Measurements from ENCODE around the gene CDC34. TPM values are rescaled to one million over a fixed set of nuclear protein-coding genes. Genes with fewer than 3 reads are reported as not detected.

The CDC34 gene
- total and polyA plus RNA-seq, 5 donors from 2014 or later = 32.2 to 39.2 (median 36.9) TPM

- Mint-ChIP-seq H3K36me3 (no peaks in the 10 kb centered on the region), H3K9me3 (no peaks in the 10 kb centered on the region), H3K4me1 (peaks cover 0 to 26% (median 1%) of the 10 kb centered on the region in 4 donors), H3K27ac (no peak overlapping the region), H3K4me3 (no peak overlapping the region), H3K27me3 (peaks cover 24% of the 10 kb centered on the region)
- DNase-seq (no peak), ATAC-seq (ENCODE audit: low read depth in 2 of 2) (no peak)
- peaks cover 4% of the 10 kb centered on the region for H3K27me3 ChIP-seq (ENCODE audit: control insufficient read depth, insufficient read depth, low read length)
- no peaks in the 10 kb centered on the region for H3K36me3 ChIP-seq (ENCODE audit: control insufficient read depth, insufficient read depth, low read length)
- no peak overlapping the region for H3K27ac ChIP-seq (ENCODE audit: insufficient read depth, low read length, poor library complexity, severe bottlenecking)
- H3K9me3 ChIP-seq (ENCODE audit: control insufficient read depth in 2 of 2, low read length in 2 of 2) = no peaks in the 10 kb centered on the region
- H3K4me3 ChIP-seq (ENCODE audit: low read depth, low read length) = no peak overlapping the region
- H3K4me1 ChIP-seq (ENCODE audit: control insufficient read depth, insufficient read depth, low read length, poor library complexity, severe bottlenecking) = peaks cover 11% of the 10 kb centered on the region
Observed at GRCh38 chr19:495081-495401, 36.5 kb upstream of the CDC34 start.

DNA sequence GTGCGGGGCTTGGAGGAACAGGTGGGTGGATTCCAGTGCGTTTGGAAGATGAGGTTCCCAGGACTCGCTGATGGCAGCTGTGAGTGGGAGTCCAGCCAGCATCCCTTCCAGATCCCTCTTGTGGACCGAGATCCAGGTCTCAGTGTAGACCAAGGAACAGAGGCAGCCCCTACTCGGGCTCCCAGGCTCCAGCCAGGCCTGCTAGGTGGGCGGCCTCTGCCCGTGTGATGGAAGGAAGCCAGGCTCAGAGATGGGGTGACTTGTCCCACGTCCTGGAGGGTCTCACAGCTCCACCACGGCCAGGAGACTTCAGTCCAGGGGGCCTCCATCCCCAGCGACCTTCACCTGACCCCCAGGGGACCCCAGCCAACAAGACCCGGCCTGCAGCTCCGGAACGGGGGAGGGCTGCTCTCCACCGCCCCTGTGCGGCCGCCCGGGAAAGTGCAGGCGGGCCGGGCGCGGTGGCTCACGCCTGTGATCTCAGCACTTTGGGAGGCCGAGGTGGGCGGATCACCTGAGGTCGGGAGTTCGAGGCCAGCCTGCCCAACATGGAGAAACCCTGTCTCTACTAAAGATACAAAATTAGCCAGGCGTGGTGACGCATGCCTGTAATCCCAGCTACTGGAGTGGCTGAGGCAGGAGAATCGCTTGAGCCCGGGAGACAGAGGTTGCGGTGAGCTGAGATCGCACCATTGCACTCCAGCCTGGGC lies 36.0 kb upstream of the CDC34 start:
- Mint-ChIP-seq H3K4me3 (no peak overlapping the region), H3K36me3 (no peaks in the 10 kb centered on the region), H3K27me3 (peaks cover 24% of the 10 kb centered on the region), H3K9me3 (no peaks in the 10 kb centered on the region), H3K27ac (no peak overlapping the region), H3K4me1 (peaks cover 0 to 21% (median 1%) of the 10 kb centered on the region in 4 donors)
- Histone ChIP-seq H3K36me3 (ENCODE audit: control insufficient read depth, insufficient read depth, low read length) (no peaks in the 10 kb centered on the region), H3K4me1 (ENCODE audit: control insufficient read depth, insufficient read depth, low read length, poor library complexity, severe bottlenecking) (peaks cover 11% of the 10 kb centered on the region), H3K27me3 (ENCODE audit: control insufficient read depth, insufficient read depth, low read length) (peaks cover 4% of the 10 kb centered on the region), H3K4me3 (ENCODE audit: low read depth, low read length) (no peak overlapping the region), H3K9me3 (ENCODE audit: control insufficient read depth in 2 of 2, low read length in 2 of 2) (no peaks in the 10 kb centered on the region), H3K27ac (ENCODE audit: insufficient read depth, low read length, poor library complexity, severe bottlenecking) (no peak overlapping the region)
- DNase-seq (peak; percentile 12 to 49 (median 48)), ATAC-seq (ENCODE audit: low read depth in 2 of 2) (peak in 1 of 2 donors; percentile 28)

GRCh38 chr19:496112-496665 lies 35.4 kb upstream of the CDC34 start, which contains the start of gene MADCAM1:
MADCAM1 (plus strand) TSS chr19:496486; CDS start chr19:496500, 14 bp downstream.
- Histone ChIP-seq H3K4me1 (ENCODE audit: control insufficient read depth, insufficient read depth, low read length, poor library complexity, severe bottlenecking) (peaks cover 11% of the 10 kb centered on the region), H3K36me3 (ENCODE audit: control insufficient read depth, insufficient read depth, low read length) (no peaks in the 10 kb centered on the region), H3K27ac (ENCODE audit: insufficient read depth, low read length, poor library complexity, severe bottlenecking) (no peak within 1 kb of the TSS), H3K27me3 (ENCODE audit: control insufficient read depth, insufficient read depth, low read length) (peaks cover 4% of the 10 kb centered on the region), H3K9me3 (ENCODE audit: control insufficient read depth in 2 of 2, low read length in 2 of 2) (no peaks in the 10 kb centered on the region), H3K4me3 (ENCODE audit: low read depth, low read length) (no peak within 1 kb of the TSS)
- no peaks in the 10 kb centered on the region for H3K9me3 Mint-ChIP-seq
- peaks cover 24% of the 10 kb centered on the region for H3K27me3 Mint-ChIP-seq
- H3K27ac Mint-ChIP-seq = no peak within 1 kb of the TSS
- H3K36me3 Mint-ChIP-seq = no peaks in the 10 kb centered on the region
- peaks cover 0 to 21% (median 1%) of the 10 kb centered on the region in 4 donors for H3K4me1 Mint-ChIP-seq
- no peak for ATAC-seq (ENCODE audit: low read depth in 2 of 2)
- DNase-seq = no peak
- H3K4me3 Mint-ChIP-seq = no peak within 1 kb of the TSS

DNA sequence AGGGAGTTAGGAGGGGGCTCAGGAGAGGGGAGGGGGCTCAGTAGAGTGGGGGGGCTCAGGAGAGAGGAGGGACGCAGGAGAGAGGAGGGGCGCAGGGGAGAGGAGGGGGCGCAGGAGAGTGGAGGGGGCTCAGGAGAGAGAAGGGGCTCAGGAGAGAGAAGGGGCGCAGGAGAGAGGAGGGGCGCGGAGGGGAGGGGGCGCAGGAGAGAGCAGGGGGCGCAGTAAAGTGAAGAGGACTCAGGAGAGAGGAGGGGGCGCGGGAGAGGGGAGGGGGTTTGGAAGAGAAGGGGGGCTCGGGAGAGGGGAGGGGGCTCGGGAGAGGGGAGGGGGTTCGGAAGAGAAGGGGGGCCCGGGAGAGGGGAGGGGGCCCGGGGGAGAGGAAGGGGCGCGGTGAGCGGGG lies 34.6 kb upstream of the CDC34 start:
- no peak for ATAC-seq (ENCODE audit: low read depth in 2 of 2)
- H3K4me3 ChIP-seq (ENCODE audit: low read depth, low read length) = no peak overlapping the region
- H3K27ac Mint-ChIP-seq = no peak overlapping the region
- H3K4me1 Mint-ChIP-seq = peaks cover 0 to 21% (median 1%) of the 10 kb centered on the region in 4 donors
- no peak for DNase-seq
- no peaks in the 10 kb centered on the region for H3K9me3 ChIP-seq (ENCODE audit: control insufficient read depth in 2 of 2, low read length in 2 of 2)
- no peak overlapping the region for H3K4me3 Mint-ChIP-seq
- H3K36me3 Mint-ChIP-seq = no peaks in the 10 kb centered on the region
- no peaks in the 10 kb centered on the region for H3K36me3 ChIP-seq (ENCODE audit: control insufficient read depth, insufficient read depth, low read length)
- H3K4me1 ChIP-seq (ENCODE audit: control insufficient read depth, insufficient read depth, low read length, poor library complexity, severe bottlenecking) = peaks cover 11% of the 10 kb centered on the region
- H3K27me3 ChIP-seq (ENCODE audit: control insufficient read depth, insufficient read depth, low read length) = peaks cover 4% of the 10 kb centered on the region
- H3K27me3 Mint-ChIP-seq = peaks cover 24% of the 10 kb centered on the region
- H3K27ac ChIP-seq (ENCODE audit: insufficient read depth, low read length, poor library complexity, severe bottlenecking) = no peak overlapping the region
- peaks cover 0 to 1% (median 0%) of the 10 kb centered on the region in 7 donors for H3K9me3 Mint-ChIP-seq

DNA sequence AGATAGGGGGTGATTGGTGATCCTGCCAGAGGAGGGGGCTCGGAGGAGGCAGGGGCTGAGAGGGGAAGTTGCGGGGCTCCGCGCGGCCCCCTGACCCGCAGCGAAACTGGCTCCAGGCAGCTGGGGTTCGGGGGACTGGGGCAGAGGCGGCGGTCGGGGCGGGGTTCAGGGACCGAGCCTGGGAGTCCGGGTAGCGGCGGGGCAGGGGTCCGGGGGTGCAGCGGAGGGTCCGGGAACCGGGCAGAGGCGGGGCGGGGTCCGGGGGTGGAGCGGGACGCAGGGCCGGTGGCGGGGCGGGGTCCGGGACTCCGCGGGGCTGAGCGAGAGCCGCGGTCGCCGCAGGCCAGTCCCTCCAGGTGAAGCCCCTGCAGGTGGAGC lies 34.1 kb upstream of the CDC34 start:
- Mint-ChIP-seq H3K4me3 (no peak overlapping the region), H3K36me3 (no peaks in the 10 kb centered on the region), H3K4me1 (peaks cover 0 to 21% (median 1%) of the 10 kb centered on the region in 4 donors), H3K27ac (no peak overlapping the region), H3K9me3 (peaks cover 0 to 2% (median 0%) of the 10 kb centered on the region in 7 donors), H3K27me3 (peaks cover 24% of the 10 kb centered on the region)
- Histone ChIP-seq H3K27me3 (ENCODE audit: control insufficient read depth, insufficient read depth, low read length) (peaks cover 4% of the 10 kb centered on the region), H3K27ac (ENCODE audit: insufficient read depth, low read length, poor library complexity, severe bottlenecking) (no peak overlapping the region), H3K4me1 (ENCODE audit: control insufficient read depth, insufficient read depth, low read length, poor library complexity, severe bottlenecking) (peaks cover 11% of the 10 kb centered on the region), H3K4me3 (ENCODE audit: low read depth, low read length) (no peak overlapping the region), H3K9me3 (ENCODE audit: control insufficient read depth in 2 of 2, low read length in 2 of 2) (no peaks in the 10 kb centered on the region), H3K36me3 (ENCODE audit: control insufficient read depth, insufficient read depth, low read length) (no peaks in the 10 kb centered on the region)
- no peak for ATAC-seq (ENCODE audit: low read depth in 2 of 2)
- no peak for DNase-seq

GRCh38 chr19:497869-498510 lies 33.6 kb upstream of the CDC34 start:
- ATAC-seq (ENCODE audit: low read depth in 2 of 2) = no peak
- H3K4me3 ChIP-seq (ENCODE audit: low read depth, low read length) = no peak overlapping the region

DNA sequence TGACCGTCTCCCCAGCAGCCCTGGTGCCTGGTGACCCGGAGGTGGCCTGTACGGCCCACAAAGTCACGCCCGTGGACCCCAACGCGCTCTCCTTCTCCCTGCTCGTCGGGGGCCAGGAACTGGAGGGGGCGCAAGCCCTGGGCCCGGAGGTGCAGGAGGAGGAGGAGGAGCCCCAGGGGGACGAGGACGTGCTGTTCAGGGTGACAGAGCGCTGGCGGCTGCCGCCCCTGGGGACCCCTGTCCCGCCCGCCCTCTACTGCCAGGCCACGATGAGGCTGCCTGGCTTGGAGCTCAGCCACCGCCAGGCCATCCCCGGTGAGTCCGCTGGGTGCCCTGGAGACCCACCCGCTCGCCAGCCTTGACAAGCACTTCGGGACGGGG lies 33.1 kb upstream of the CDC34 start:
- Histone ChIP-seq H3K27ac (ENCODE audit: insufficient read depth, low read length, poor library complexity, severe bottlenecking) (no peak overlapping the region), H3K4me1 (ENCODE audit: control insufficient read depth, insufficient read depth, low read length, poor library complexity, severe bottlenecking) (peaks cover 11% of the 10 kb centered on the region), H3K4me3 (ENCODE audit: low read depth, low read length) (no peak overlapping the region), H3K36me3 (ENCODE audit: control insufficient read depth, insufficient read depth, low read length) (no peaks in the 10 kb centered on the region), H3K27me3 (ENCODE audit: control insufficient read depth, insufficient read depth, low read length) (peaks cover 4% of the 10 kb centered on the region), H3K9me3 (ENCODE audit: control insufficient read depth in 2 of 2, low read length in 2 of 2) (no peaks in the 10 kb centered on the region)
- H3K27me3 Mint-ChIP-seq = peaks cover 24% of the 10 kb centered on the region
- H3K36me3 Mint-ChIP-seq = no peaks in the 10 kb centered on the region
- ATAC-seq (ENCODE audit: low read depth in 2 of 2) (no peak), DNase-seq (no peak)
- H3K27ac Mint-ChIP-seq = no peak overlapping the region
- peaks cover 0 to 21% (median 1%) of the 10 kb centered on the region in 4 donors for H3K4me1 Mint-ChIP-seq
- no peak overlapping the region for H3K4me3 Mint-ChIP-seq
- peaks cover 0 to 2% (median 0%) of the 10 kb centered on the region in 7 donors for H3K9me3 Mint-ChIP-seq

More at GRCh38 chr19:497869-498510, 33.6 kb upstream of the CDC34 start:
- Mint-ChIP-seq H3K9me3 (peaks cover 0 to 2% (median 0%) of the 10 kb centered on the region in 7 donors), H3K4me3 (no peak overlapping the region), H3K36me3 (no peaks in the 10 kb centered on the region), H3K27ac (no peak overlapping the region), H3K27me3 (peaks cover 24% of the 10 kb centered on the region), H3K4me1 (peaks cover 0 to 21% (median 1%) of the 10 kb centered on the region in 4 donors)
- Histone ChIP-seq H3K27ac (ENCODE audit: insufficient read depth, low read length, poor library complexity, severe bottlenecking) (no peak overlapping the region), H3K27me3 (ENCODE audit: control insufficient read depth, insufficient read depth, low read length) (peaks cover 4% of the 10 kb centered on the region), H3K9me3 (ENCODE audit: control insufficient read depth in 2 of 2, low read length in 2 of 2) (no peaks in the 10 kb centered on the region), H3K36me3 (ENCODE audit: control insufficient read depth, insufficient read depth, low read length) (no peaks in the 10 kb centered on the region), H3K4me1 (ENCODE audit: control insufficient read depth, insufficient read depth, low read length, poor library complexity, severe bottlenecking) (peaks cover 11% of the 10 kb centered on the region)
- DNase-seq = no peak

Measured in CD4-positive, CD25-positive, alpha-beta regulatory T cell (primary cell).